Suppressor macrophage (primary cell): ENCODE measurements around the gene CDHR2.
"Not testable (repeated sequence)": the region's sequence is repeated elsewhere in the genome, so short reads cannot be mapped to it uniquely, and the experiment has no call there.

Experiments
- DNase-seq, 4 experiments: peaks; one replicate each; pipeline ENCODE4 v3.0.0-alpha.2; 2020 to 2022

The CDHR2 gene

DNA sequence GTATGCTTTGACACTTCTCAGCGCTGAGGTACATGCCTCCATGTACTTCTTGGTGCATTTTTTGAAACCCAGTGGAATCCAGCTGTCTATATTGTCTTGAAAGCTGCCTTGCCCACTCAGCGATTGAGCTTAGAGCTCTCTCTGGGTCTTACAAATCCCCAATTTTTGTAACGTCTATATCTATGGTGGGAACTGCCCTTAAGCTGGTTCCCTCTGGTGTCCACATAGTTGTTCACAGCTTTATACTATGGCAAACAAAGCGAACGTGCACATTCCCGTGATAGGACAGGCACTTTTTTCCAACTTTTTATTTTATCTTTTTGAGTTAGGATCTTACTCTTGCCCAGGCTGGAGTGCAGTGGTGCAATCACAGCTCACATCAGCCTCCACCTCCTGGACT, 20.9 kb downstream of the CDHR2 start:
- DNase-seq: no peak

DNA sequence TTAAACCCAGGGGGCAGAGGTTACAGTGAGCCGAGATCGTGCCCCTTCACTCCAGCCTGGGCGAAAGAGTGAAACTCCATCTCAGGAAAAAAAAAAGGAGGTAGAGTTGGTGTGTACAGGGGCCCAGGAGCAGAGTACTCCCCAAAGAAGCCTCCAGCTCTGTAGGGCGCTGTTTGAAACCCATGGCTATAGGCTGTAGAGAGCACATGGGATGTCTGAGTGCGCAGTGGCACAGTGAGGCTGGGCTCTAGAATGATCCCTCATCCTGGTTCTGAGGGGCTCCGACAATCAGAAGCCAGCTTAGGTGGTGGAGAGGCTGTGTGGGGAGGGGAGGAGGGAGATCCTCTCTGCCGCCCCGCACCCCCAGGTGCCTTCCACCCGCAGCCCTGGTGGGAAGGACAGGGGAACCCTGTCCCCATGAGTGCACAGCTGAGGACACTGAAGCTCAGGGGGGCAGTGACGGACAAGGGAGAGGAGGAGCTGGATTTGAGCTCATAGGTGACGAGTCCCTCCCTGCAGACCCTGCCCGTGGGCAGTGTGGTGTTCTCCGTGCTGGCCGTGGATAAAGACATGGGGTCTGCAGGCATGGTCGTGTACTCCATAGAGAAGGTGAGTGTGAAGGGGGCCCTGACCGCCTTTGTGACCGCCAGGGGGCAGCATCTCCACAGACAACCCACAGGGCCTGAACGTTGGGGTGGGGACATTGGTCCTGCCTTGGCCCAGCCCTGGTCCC, 24.6 kb downstream of the CDHR2 start:
- peak; percentile 57 to 81 (median 70) for DNase-seq

DNA sequence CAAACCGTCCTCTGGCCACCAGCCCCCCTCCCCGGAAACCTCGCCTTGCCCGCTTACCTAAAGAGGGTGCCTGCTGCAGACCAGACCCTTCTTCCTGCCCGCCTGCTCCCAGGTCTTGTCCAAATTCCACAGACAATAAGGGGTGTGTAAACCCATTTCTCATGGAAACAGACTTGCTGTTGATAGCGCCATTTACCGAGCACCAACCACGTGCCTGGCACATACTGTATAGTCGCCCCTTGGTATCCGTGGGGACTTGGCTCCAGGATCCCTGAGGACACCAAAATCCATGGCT, 25.1 kb downstream of the CDHR2 start:
- DNase-seq: no peak

DNA sequence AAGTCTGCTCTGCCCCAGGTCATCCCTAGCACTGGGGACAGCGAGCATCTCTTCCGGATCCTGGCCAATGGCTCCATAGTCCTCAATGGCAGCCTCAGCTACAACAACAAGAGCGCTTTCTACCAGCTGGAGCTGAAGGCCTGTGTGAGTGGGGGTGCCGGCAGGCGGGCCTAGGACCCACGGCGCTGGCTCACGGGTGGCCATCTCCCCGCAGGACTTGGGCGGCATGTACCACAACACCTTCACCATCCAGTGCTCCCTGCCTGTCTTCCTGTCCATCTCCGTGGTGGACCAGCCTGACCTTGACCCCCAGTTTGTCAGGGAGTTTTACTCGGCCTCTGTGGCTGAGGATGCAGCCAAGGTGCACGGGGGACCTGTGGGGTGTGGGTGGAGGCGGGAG, 25.9 kb downstream of the CDHR2 start:
- no peak for DNase-seq

DNA sequence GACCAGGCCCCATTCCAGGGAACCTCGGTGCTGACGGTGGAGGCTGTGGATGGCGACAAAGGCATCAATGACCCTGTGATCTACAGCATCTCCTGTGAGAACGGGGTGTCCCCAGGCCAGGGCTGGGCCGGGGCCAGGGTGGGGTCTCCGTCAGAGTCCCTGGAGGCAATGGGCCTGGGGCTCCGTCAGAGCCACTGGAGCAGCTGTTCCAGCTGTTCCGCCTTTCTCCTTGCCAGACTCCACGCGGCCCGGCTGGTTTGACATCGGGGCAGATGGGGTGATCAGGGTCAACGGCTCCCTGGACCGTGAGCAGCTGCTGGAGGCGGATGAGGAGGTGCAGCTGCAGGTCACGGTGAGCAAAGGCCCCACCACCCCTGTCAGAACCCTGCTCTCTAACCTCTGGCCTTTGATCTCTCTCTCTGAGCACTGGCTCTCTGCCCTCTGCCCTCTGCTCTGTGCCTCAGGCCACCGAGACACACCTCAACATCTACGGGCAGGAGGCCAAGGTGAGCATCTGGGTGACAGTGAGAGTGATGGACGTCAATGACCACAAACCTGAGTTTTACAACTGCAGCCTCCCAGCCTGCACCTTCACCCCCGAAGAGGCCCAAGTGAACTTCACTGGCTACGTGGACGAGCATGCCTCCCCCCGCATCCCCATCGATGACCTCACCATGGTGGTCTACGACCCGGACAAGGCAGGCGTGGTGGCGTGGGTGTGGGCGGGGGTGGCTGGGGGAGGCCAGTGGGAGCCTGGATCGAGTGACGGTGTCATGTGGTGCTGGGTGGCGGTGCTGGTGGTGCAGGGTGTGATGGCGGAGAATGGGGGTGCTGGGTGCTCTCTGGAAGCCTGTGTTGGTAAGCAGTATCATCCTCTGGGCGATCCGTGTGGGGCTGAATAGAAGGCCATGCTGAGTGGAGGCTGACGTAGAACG, 26.6 kb downstream of the CDHR2 start:
- DNase-seq: no peak

DNA sequence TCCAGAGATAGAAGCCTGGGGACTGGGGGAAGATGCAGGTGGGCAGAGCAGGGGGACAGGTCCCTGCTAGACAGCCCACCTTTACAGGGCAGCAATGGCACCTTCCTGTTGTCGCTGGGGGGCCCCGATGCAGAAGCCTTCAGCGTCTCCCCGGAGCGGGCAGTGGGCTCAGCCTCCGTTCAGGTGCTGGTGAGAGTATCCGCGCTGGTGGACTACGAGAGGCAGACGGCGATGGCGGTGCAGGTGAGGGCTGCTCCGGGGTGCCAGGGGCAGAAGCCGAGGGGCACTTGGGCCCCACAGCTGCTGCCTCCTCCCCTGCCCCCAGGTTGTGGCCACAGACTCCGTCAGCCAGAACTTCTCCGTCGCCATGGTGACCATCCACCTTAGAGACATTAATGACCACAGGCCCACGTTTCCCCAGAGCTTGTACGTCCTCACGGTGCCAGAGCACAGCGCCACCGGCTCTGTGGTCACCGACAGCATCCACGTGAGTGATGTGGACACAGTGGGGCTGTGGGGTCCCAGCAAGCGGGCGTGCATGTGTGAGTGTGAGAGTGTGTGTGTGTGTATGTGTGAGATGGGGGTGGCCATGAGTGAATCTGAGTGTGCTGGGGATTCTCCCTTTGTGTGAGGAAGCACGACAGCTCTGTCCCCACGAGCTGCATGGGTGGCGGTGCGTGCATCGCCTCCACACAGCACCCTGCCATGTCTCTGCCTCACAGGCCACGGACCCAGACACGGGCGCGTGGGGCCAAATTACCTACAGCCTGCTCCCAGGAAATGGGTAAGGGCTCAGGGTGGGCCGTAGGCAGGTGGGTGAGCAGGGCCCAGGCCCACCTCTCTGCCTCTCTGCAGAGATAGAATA, 28.4 kb downstream of the CDHR2 start:
- no peak for DNase-seq

DNA sequence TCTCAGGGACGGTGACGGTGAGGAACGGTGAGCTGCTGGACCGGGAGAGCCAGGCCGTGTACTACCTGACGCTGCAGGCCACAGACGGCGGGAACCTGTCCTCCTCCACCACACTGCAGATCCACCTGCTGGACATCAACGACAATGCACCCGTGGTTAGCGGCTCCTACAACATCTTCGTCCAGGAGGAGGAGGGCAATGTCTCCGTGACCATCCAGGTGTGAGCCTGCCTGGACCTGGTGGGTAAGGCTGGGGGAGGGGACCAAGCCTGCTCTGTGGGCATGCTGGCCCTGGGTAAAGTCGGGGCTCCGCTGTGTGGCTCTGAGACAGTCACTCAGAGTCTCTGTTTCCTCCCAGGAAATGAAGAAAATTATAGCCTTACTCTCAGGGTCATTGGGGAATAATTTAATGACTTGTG, 29.3 kb downstream of the CDHR2 start:
- DNase-seq: peak in 1 of 4 experiments; percentile 26

DNA sequence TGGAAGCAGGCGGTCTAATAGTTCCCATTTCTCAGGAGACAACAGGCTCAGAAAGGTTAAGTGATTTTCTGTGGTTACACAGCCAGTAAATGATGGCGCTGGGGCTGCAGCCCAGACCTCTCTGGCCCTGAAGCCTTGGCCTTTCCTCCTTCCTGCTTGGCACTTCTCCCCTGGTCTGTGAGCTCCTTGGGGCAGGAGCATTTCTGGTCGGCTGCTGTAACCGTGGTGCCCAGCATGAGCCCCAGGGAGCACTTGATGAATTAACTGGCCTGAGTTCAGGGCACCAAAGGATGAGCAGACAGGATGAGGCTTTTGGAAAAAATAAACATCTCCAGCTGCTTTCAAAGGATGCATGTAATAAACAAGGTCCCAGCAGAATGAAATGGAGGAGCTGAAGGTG, 30.2 kb downstream of the CDHR2 start:
- DNase-seq: no peak

DNA sequence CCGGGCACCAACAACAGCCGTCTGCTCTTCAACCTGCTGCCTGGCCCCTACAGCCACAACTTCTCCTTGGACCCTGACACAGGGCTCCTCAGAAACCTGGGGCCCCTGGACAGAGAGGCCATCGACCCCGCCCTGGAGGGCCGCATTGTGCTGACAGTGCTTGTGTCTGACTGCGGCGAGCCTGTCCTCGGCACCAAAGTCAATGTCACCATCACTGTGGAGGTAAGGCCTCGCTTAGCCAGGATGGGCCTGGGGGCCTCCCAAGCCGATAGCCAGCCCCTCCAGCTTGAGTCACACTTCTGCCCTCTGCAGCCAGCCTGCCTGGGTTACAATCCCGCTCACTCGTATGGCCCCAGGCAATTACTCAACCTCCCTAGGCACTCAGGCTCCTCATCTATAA, 32.2 kb downstream of the CDHR2 start:
- DNase-seq: no peak

DNA sequence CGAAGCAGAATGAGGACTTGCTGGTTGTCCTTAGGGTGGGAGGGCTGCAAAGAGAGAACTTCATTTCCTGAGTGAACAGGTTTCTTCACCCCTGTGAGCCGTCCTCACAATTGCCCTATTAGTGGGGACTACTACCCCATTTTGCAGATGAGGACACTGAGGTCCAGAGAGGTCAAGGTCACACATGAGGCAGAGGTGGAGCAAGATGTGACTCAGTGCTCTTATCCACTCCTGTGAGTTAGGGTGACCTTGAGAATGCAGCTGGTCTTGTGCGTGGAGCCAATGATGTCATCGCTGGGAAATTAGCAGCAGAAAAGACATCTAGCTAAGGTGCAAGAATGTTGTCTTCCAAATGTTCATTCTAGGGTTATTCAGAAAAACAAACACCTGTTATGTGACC, 33.9 kb downstream of the CDHR2 start:
- DNase-seq: no peak

DNA sequence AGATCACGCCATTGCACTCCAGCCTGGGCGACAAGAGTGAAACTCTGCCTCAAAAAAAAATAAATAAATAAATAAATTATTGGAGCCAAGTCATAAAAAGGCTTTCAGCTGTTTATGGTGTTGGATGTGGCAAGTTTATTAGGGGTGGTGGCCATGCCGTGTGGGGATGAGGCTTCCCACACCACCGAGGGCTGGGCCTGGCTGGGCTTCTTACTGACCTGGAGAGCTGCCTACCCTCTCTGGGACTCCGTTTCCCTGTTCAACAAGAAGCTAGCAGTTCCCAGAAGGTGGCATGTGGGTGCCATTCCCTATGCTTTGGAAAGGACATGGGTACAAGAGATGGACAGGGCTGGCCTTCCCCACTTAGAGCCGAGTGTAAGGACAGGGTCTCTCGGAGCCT, 38.3 kb downstream of the CDHR2 start:
- no peak for DNase-seq

DNA sequence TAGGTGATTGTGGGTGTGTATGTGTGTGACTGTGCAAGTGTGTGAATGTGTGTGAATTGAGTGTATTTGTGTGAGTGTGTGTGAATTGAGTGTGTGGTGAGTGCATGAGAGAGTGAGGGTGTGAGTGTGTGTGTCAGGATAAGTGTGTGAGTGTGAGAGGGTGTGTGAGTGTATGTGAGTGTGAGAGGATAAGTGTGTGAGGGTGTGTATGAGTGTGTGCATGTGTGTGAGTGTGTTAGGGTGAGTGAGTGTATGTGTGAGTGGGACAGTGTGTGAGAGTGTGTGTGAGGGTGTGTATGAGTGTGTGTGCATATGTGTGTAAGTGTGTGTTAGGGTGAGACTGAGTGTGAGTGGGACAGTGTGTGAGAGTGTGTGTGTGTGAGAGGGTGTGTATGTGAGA, 39.2 kb downstream of the CDHR2 start:
- no peak for DNase-seq

DNA sequence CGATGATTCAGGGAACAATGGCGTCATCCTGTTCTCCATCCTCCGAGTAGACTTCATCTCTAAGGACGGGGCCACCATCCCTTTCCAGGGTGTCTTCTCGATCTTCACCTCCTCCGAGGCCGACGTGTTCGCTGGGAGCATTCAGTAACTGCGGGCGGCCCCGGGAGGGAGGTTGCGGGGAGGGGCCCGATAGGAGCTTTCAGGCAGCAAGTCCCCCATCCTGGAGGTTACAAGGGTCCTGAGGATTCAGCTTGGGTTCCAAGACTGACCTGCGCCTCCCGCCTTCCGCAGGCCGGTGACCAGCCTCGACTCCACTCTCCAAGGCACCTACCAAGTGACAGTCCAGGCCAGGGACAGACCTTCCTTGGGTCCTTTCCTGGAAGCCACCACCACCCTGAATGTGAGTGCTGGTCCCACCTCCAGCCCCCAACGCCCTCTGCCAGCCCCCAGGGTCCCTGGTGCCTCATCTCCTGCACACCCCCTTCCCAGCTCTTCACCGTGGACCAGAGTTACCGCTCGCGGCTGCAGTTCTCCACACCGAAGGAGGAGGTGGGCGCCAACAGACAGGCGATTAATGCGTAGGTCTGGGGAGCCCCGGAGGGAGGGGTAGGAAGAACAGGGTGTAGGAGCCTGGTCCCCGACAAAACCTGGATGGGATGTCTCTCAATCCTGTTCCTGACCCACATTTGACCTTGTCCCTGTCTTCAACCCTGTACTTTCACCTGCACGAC, 40.1 kb downstream of the CDHR2 start:
- DNase-seq: no peak

DNA sequence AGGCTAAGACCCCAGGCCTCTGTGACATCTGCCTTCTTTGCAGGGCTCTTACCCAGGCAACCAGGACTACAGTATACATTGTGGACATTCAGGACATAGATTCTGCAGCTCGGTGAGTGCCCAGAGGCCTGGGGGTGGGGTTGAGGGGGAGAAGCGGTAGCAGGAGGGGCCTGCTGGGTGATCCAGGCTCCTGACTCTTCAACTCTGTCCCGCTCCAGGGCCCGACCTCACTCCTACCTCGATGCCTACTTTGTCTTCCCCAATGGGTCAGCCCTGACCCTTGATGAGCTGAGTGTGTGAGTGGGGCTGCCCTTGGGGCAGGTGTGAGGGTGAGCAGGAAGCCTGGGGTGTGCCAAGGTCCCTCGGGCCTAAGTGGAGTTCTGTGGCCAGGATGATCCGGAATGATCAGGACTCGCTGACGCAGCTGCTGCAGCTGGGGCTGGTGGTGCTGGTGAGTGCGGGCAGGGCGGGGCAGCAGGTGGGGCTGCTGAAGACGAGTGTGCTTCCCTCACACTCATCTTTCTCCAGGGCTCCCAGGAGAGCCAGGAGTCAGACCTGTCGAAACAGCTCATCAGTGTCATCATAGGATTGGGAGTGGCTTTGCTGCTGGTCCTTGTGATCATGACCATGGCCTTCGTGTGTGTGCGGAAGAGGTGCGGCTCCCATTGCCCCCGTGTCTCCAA, 41.0 kb downstream of the CDHR2 start:
- DNase-seq: no peak

DNA sequence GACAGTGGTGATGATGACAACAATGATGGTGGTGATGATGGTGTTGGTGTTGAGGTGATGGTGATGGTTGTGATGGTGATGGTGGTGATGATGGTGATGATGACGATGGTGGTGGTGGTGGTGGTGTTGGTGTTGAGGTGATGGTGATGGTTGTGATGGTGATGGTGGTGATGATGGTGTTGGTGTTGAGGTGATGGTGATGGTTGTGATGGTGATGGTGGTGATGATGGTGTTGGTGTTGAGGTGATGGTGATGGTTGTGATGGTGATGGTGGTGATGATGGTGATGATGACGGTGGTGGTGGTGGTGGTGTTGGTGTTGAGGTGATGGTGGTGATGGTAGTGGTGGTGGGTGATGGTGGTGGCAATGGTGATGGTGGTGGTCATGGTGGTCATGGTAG, 42.5 kb downstream of the CDHR2 start:
- not testable (repeated sequence) for DNase-seq

DNA sequence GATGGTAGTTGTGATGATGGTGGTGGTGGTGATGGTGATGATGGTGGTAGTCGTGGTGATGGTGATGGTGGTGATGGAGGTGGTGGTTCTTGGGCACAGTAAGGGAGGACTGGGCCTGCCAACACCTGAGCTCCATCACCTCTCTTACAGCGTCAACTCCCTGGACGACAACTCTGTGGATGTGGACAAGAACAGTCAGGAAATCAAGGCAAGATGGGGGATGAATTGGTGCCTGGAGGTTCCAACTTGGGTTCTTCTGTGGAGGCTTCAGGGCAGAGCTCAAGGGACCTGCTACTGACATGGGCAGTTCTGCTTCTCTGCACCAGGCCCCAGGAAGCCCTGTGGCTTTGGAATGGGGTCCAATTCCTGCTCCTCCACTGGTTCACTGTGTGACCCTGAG, 43.4 kb downstream of the CDHR2 start:
- no peak for DNase-seq

DNA sequence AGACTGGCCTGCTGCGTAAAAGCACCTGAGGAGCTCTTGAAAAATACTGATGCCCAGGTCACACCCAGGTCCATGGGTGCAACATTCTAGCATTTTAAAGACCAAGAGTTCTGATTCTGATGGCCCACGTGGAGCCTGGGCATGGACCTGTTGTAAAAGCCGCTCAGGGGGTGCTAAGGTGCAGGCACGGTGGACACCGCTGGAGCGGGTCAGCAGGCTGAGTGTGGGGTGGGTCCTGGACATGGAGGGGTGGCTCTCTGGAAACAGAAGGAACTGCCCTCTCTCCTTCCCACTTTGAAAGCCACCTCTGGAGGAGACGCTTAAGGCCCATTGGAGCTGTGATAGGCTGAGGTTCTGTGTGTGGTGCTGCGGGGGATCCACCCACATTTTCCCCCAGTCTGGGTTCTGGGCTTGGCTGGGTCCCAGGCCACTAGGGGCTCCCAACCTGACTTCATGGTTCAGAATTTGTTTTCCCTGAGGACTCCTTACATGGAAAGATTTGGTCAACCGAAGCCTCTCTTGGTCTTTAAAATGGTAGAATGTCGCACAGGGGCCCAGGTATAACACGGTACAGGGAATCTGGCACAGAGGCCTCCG, 44.2 kb downstream of the CDHR2 start:
- no peak for DNase-seq

DNA sequence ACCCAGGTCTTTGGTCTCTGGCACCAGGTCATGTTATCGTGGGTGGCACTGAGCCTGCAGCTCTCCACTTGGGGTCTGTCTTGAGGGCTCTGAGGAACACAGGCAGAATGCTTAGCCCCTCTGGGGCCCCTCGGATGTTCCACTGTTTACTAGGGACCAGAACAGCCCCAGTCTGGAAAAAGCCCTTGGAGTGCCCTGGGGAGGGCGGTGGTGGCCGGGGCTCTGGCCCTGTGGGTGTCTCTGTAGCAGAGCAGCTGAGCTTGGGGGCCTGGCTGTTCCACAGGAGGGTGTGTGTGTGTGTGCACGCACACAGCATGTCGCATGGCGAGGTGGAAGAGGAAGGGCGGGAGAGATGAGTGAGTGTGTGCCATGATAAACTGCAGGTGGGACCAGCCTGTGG, 45.4 kb downstream of the CDHR2 start:
- no peak for DNase-seq

DNA sequence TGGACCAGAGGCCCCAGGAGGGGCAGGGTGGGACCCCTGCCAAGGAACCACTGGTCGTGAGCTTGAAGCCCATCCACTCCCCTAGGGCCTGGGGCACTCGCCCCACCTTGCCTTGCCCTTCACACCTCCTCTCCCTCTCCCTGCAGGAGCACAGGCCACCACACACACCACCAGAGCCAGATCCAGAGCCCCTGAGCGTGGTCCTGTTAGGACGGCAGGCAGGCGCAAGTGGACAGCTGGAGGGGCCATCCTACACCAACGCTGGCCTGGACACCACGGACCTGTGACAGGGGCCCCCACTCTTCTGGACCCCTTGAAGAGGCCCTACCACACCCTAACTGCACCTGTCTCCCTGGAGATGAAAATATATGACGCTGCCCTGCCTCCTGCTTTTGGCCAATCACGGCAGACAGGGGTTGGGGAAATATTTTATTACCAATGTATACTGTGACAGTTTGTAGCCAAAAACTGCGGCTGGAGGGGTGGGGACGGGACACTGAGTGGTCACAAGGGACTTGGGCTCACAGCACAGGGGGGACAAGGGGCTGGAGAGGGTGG, 46.3 kb downstream of the CDHR2 start:
- DNase-seq: no peak

DNA sequence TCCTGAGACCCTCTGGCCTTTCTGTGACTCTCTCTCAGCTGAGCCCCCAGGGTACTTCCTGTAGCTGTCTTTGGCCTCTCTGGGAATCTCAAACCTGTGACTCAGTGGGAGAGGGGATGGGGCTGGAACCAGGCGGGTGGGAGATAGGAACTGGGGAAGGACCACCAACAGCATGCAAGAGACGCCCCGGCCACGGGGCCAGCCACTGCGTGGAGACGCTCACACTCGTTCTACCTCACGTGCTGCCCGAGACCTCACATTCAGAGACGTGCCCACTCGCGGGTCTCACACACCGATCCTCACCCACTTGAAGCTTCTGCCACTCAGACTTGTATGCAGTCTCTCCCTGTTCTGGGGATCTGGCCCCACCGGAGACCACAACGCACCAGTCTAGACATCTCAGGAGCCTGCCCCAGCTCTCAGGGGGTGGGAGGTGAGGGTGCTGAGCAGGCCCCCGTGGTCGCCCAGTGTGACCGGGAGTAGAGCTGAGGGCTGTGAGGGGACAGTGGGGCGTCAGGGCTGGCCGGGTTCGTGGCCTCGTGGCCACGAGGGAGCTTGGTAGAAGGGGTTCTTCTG, 47.0 kb downstream of the CDHR2 start:
- no peak for DNase-seq
